Measurements from ENCODE around the gene COL6A2.
"Not testable (repeated sequence)": the region's sequence is repeated elsewhere in the genome, so short reads cannot be mapped to it uniquely, and the experiment has no call there.

GRCh38 chr21:46140352-46141003 lies 42.6 kb downstream of the COL6A2 start:
- TF ChIP-seq CTCF (IDR thresholded peaks at IDR 0.05 in 8 of 11, conservative IDR thresholded peaks at IDR 0.05 in 3 of 11); POLR2A (IDR thresholded peaks at IDR 0.05): not testable (repeated sequence)

All from spleen (tissue), 7 donors.